HG03025 (cell line): ENCODE results near the gene LIMS1.
"Not testable (repeated sequence)": the region's sequence is repeated elsewhere in the genome, so short reads cannot be mapped to it uniquely, and the experiment has no call there.

Source experiments
- ATAC-seq: cut with Tn5 transposase; IDR thresholded peaks from one replicate; pipeline ENCODE4 v1.9.1; 2021; ENCODE audit warnings: mild to moderate bottlenecking, moderate library complexity; ENCODE audit not compliant: unreplicated experiment, low FRiP score

Gene LIMS1, protein sequence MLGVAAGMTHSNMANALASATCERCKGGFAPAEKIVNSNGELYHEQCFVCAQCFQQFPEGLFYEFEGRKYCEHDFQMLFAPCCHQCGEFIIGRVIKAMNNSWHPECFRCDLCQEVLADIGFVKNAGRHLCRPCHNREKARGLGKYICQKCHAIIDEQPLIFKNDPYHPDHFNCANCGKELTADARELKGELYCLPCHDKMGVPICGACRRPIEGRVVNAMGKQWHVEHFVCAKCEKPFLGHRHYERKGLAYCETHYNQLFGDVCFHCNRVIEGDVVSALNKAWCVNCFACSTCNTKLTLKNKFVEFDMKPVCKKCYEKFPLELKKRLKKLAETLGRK

GRCh38 chr2:108533832-108534583, at the start of gene LIMS1:
LIMS1 (plus strand) TSS chr2:108534470; CDS start chr2:108534563, 93 bp downstream.
- ATAC-seq, result peak; percentile 85

- ATAC-seq, result no peak
These were observed 49.0 kb upstream of the LIMS1 start for GRCh38 chr2:108485253-108485652.

- no peak for ATAC-seq
These were observed 43.7 kb upstream of the LIMS1 start for GRCh38 chr2:108490506-108491122.

DNA sequence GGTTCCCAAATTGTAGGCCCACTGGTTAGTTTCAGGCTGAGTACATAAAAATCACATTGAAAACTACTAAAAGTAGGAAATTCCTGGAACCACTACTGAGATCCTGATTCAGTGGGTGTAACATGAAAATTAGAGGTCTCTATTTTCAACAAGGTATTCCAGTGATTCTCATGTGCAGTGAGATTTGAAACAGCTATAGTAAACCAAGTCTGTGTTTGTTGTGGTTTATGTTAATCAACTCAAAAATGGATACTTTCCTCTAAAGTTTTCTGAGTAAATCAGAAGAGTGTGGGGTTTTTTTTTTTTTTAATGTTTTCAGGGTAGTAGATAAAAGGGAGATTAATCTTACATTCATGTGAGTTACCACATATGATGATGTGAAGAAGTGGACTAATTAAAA, 42.4 kb upstream of the LIMS1 start:
- no peak for ATAC-seq

- ATAC-seq, result no peak
These were observed 41.9 kb upstream of the LIMS1 start for GRCh38 chr2:108492364-108492763.

DNA sequence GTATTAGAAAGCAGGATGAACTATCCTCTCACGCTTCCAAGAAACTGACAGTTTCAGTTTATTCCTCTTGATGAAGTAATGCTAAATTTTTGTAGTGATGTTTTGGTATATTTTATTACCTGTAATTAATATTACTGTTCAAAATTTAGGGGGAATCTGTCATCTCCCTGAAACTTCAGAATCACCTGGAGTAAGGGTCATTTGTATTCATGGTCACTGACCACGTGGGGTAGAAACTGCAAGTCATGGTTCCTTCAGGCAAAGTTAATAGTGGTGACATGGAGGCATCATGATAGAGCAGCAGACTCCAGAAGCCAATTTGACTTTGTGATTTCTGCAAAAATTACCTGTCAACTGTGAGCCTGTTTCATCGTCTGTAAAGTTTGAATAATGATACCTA, 38.1 kb upstream of the LIMS1 start:
- not testable (repeated sequence) for ATAC-seq

GRCh38 chr2:108507620-108508019, 26.6 kb upstream of the LIMS1 start:
- ATAC-seq, result not testable (repeated sequence)

DNA sequence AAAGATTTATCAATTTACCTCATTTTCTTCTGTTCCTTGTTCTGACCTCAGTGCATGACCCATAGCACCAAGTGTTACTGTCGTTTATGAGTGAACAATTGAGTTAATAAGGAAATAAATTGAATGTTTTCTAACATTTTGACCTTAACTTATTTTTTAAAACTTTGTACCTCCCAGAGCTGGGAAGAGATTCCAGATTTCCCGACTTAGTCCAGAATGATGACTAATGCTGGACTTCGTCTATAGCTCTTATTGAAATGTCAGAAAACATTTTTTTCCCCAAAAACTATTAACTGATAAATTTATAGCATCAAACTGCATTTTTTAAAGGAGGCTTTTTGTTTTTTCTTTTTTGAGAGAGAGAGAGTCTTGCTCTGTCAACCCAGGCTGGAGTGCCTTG, 21.8 kb upstream of the LIMS1 start:
- not testable (repeated sequence) for ATAC-seq

DNA sequence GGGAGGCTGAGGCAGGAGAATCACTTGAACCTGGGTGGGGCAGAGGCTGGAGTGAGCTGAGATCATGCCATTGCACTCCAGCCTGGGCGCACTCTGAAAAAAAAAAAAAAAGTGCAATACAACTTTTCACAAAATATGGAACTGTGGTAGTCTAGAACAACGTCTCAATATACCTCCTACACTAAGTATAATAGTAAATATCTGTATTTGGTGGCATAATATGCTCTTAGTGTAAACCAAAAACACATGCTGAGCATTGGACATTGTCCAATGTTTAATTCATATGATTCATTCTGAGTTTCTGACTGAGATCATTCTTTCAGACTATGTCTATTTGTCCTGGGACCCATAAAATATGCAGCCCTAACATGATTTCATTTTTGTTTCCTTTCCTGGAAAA, 19.8 kb upstream of the LIMS1 start:
- not testable (repeated sequence) for ATAC-seq

DNA sequence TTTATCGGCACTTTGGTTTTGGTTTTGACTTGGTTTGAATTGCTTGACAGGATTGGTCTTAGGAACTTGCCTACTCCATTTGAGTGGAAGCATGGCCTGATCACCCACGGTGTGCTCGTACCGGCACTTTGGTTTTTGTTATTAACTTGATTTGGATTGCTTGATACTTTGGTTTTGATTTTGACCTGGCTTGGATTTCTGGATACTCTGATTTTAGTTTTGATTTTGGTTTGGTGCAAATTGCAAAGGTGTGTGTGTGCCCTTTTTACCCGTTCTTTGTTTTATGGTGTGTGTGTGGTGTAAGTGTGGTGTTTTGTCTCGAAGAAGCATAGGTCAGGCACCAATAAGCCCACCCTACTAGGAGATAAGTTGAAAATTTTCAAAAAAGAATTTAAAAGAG, 9.6 kb upstream of the LIMS1 start:
- ATAC-seq, result not testable (repeated sequence)

DNA sequence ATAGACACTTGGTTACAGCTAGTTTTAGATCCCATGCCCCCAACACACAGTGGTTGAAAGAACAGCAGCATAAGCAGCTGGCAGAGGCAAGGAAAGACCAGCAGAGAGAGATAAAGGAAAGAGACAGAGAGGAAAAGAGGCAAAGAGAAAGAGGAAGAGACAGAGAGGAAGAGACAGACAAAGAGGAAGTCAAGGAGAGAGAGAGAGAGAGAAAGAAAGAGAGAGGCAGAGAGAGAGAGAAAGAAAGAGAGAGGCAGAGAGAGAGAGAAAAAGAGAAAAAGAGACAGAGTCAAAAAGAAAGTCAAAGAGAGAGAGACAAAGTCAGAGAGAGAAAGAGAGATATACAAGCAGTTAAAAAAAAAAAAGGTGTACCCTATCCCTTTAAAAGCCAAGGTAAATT, 9.0 kb upstream of the LIMS1 start:
- ATAC-seq, result not testable (repeated sequence)

DNA sequence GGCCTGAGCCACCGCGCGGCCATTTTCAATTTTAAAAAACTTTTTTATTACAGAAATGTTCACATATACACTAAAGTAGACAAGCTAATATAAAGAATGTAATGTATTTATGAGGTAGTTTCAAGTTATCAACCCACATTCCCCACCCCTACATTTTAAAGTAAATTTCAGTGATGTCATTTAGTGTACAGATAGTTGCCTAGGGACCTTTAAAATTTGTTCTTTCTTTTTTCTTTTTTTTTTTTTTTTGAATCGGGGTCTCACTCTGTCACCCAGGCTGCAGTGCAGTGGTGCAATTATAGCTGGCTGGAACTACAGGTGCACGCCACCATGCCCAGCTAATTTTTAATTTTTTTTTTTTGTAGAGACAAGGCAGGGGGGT, 2.6 kb upstream of the LIMS1 start:
- ATAC-seq, result no peak

GRCh38 chr2:108534584-108535356, 500 bp downstream of the LIMS1 start:
- peak; percentile 33 for ATAC-seq

- ATAC-seq, result no peak
These were observed 1.0 kb downstream of the LIMS1 start for GRCh38 chr2:108535357-108535631.

DNA sequence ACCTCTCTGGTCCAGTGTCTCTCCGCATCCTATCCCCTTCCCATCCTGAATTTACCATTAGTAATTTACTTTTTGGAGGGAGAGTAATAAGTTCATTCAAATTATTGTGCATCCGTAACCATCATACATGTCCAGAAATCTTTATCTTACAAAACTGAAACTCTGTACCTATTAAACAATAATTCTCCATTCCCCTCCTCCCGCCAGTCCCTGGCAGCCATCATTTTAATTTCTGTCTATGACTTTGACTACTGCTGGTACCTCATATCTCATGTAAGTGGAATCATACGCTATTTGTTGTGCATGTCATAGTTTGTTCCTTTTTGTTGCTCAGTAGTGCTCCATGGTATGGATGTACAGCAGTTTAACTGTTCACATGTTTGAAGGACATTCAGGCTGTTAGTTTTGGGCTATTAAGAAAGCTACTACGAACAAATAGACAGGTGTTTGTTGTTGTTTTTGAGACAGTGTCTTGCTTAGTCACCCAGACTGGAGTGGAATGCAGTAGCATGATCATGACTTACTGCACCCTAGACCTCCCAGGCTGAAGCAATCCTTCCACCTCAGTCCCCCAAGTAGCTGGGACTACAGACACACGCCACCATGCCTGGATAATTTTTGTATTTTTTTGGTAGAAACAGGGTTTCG, 2.0 kb downstream of the LIMS1 start:
- ATAC-seq, result no peak

GRCh38 chr2:108536911-108537310, 2.6 kb downstream of the LIMS1 start:
- ATAC-seq, result no peak

DNA sequence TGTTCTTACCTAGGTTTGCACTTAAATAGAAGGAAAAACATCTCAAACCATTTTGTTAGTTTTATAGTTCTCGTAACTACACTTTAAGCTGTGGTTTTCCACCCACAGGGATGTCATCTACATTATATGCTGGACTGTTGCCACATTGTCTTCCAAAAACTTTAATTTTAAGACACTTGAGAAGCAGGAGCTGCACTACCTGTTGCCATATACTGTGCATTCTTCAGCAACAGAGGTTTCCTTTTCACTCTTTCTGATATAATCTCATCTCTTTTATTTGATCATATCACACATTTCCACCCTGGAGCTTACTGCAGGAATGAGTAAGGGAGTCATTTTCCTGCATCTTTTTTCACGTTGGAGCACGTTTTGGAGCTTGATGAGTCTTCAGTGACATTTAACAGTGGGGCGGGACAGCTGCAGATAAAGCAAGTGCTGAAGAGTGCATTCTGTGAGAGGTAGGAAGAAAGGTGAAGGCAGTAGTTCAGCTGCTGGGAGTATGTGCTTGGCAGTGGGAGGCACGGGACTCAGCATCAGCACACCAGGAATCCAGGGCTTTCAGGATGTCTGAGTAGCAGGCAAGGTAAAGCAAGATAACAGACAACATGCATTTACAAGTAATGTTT, 3.8 kb downstream of the LIMS1 start:
- no peak for ATAC-seq

DNA sequence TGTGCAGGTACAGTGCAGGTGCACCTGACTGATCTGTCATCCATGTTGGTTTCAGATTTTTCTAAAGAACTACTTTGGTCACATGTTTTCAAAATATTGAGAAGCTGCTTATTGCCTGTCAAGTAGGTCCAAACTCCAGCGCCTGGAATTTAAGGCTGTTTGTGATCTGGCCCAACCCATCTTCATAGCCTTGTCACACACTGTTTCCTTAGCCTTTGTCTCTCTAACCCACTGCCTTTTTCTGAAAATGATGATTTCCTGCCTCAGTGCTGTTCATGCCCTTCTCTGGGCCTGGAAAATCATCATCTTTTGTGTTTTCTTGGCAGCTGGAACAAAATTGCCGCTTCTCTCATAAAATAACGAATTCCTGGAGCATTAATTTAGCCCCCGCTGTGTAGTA, 7.2 kb downstream of the LIMS1 start:
- ATAC-seq, result no peak

- no peak for ATAC-seq
These were observed 7.8 kb downstream of the LIMS1 start for GRCh38 chr2:108542071-108542470.

- ATAC-seq, result no peak
These were observed 13.3 kb downstream of the LIMS1 start for GRCh38 chr2:108547606-108548005.
